IMR-90 (cell line): Measurements from ENCODE around the gene MAML2. TPM values are rescaled to one million over a fixed set of nuclear protein-coding genes. Genes with fewer than 3 reads are reported as not detected.

Source experiments
- ATAC-seq: fragments of 200-7000 bp; cut with Tn5 transposase; 2 replicates; pipeline ENCODE4 v1.9.1; 2020; ENCODE audit warnings: low read depth, mild to moderate bottlenecking, moderate library complexity
- BruUV-seq: library from RNA; stranded (reverse); fragments of 400-500 nt; replicated peaks from 2 replicates; lab custom pipeline; 2021; lab: Mats Ljungman, UMichigan
- CTCF ChIA-PET: fragments of 300-600 bp; formaldehyde crosslinking; extraction: SDS; loops from one replicate; lab custom pipeline; 2021; ENCODE audit warnings: antibody characterized with exemption; lab: Yijun Ruan, JAX
- POLR2A ChIA-PET: fragments of 300-600 bp; sonication (Branson Sonifier 250); formaldehyde crosslinking; loops from one replicate; lab custom pipeline; 2022; ENCODE audit warnings: antibody characterized with exemption; ENCODE audit not compliant: unreplicated experiment; lab: Charles Lee
- DNase-seq: peaks from one replicate; pipeline ENCODE4 v3.0.0; 2013
- H2AFZ ChIP-seq: replicated peaks from 2 replicates; pipeline ENCODE3; 2013; ENCODE audit warnings: low read length, mild to moderate bottlenecking; ENCODE audit not compliant: poor library complexity
- H2AK5ac ChIP-seq: 2 replicates; pipeline ENCODE4 v1.6.1; 2013; ENCODE audit warnings: low read depth, low read length, inconsistent platforms
- H2AK9ac ChIP-seq: replicated peaks from 2 replicates; pipeline ENCODE3; 2013; ENCODE audit warnings: mild to moderate bottlenecking, low read depth, low read length, moderate library complexity; ENCODE audit not compliant: poor library complexity
- H2BK120ac ChIP-seq: 2 replicates; pipeline ENCODE4 v1.6.1; 2013; ENCODE audit warnings: low read depth, low read length, inconsistent platforms
- H2BK15ac ChIP-seq: 3 replicates; pipeline ENCODE4 v1.6.1; 2013; ENCODE audit warnings: low read depth, low read length, inconsistent platforms
- H2BK20ac ChIP-seq: 2 replicates; pipeline ENCODE4 v1.6.1; 2013; ENCODE audit warnings: low read depth, mild to moderate bottlenecking, inconsistent platforms, low read length, moderate library complexity
- H2BK5ac ChIP-seq: 2 replicates; pipeline ENCODE4 v1.6.1; 2013; ENCODE audit warnings: mild to moderate bottlenecking, low read depth, low read length, inconsistent platforms; ENCODE audit not compliant: poor library complexity, severe bottlenecking
- H3K14ac ChIP-seq: replicated peaks from 2 replicates; pipeline ENCODE4 v1.6.1; 2013; ENCODE audit warnings: low read depth, low read length, inconsistent platforms
- H3K18ac ChIP-seq: 2 replicates; pipeline ENCODE4 v1.6.1; 2013; ENCODE audit warnings: low read depth, low read length, control low read depth
- H3K23ac ChIP-seq: 2 replicates; pipeline ENCODE4 v1.6.1; 2013; ENCODE audit warnings: low read depth, low read length, inconsistent platforms
- H3K27ac ChIP-seq: 2 replicates; pipeline ENCODE4 v1.5.1; 2013; ENCODE audit warnings: mild to moderate bottlenecking, control low read depth, low read length; ENCODE audit not compliant: insufficient read depth
- H3K27me3 ChIP-seq: 2 replicates; pipeline ENCODE4 v1.6.1; 2013; ENCODE audit warnings: low read length; ENCODE audit not compliant: control insufficient read depth, insufficient read depth
- H3K36me3 ChIP-seq: 2 replicates; pipeline ENCODE4 v1.6.1; 2013; ENCODE audit warnings: low read length, mixed read lengths; ENCODE audit not compliant: control insufficient read depth, insufficient read depth
- H3K4ac ChIP-seq: 2 replicates; pipeline ENCODE4 v1.6.1; 2013; ENCODE audit warnings: low read depth, low read length, inconsistent platforms
- H3K4me1 ChIP-seq: 2 replicates; pipeline ENCODE4 v1.6.1; 2013; ENCODE audit warnings: low read length, mixed read lengths; ENCODE audit not compliant: control insufficient read depth, insufficient read depth
- H3K4me2 ChIP-seq: 2 replicates; pipeline ENCODE4 v1.6.1; 2013; ENCODE audit warnings: low read depth, mild to moderate bottlenecking, control low read depth, low read length, moderate library complexity
- H3K4me3 ChIP-seq: 2 replicates; pipeline ENCODE4 v1.5.1; 2013; ENCODE audit warnings: low read depth, mild to moderate bottlenecking, control low read depth, low read length, moderate library complexity; ENCODE audit not compliant: insufficient read depth
- H3K56ac ChIP-seq: 2 replicates; pipeline ENCODE4 v1.6.1; 2013; ENCODE audit warnings: low read length, inconsistent platforms; ENCODE audit not compliant: insufficient read depth; ENCODE audit errors: extremely low read depth
- H3K79me1 ChIP-seq, 2 experiments: 2 replicates each; pipeline ENCODE4 v1.6.1; 2013; ENCODE audit warnings: low read length in 2 of 2, inconsistent platforms in 1 of 2, low read depth in 1 of 2
- H3K9ac ChIP-seq: 2 replicates; pipeline ENCODE4 v1.6.1; 2013; ENCODE audit warnings: low read depth, low read length, control low read depth
- H3K9me1 ChIP-seq: 2 replicates; pipeline ENCODE4 v1.6.1; 2013; ENCODE audit warnings: low read length, inconsistent platforms; ENCODE audit not compliant: insufficient read depth
- H3K9me3 ChIP-seq: 2 replicates; pipeline ENCODE4 v1.6.1; 2013; ENCODE audit warnings: low read length; ENCODE audit not compliant: control insufficient read depth, insufficient read depth
- H4K20me1 ChIP-seq: 2 replicates; pipeline ENCODE4 v1.6.1; 2013; ENCODE audit warnings: low read length, inconsistent platforms; ENCODE audit not compliant: insufficient read depth
- H4K5ac ChIP-seq: 2 replicates; pipeline ENCODE4 v1.6.1; 2013; ENCODE audit warnings: mild to moderate bottlenecking, low read depth, low read length, control low read depth
- H4K8ac ChIP-seq, 2 experiments: 2 replicates each; pipeline ENCODE4 v1.6.1; 2013; ENCODE audit warnings: low read depth in 2 of 2, low read length in 2 of 2, control low read depth in 1 of 2, inconsistent platforms in 1 of 2
- H4K91ac ChIP-seq: 2 replicates; pipeline ENCODE4 v1.6.1; 2013; ENCODE audit warnings: low read depth, low read length, inconsistent platforms; ENCODE audit not compliant: insufficient read depth
- BHLHE40 ChIP-seq: fragments of 150-350 bp; IDR thresholded peaks from 2 replicates; pipeline ENCODE4 v1.6.1; 2016; ENCODE audit warnings: mild to moderate bottlenecking, low read depth, low read length
- CEBPB ChIP-seq: IDR thresholded peaks from 2 replicates; pipeline ENCODE4 v1.6.1; 2012; ENCODE audit warnings: low read depth, low read length, improper control_type of control experiment
- CHD1 ChIP-seq: IDR thresholded peaks from 2 replicates; pipeline ENCODE4 v1.6.1; 2012; ENCODE audit warnings: low read depth, low read length, improper control_type of control experiment
- CTCF ChIP-seq: conservative IDR thresholded peaks from 2 replicates; pipeline ENCODE4 v1.5.1; 2012; ENCODE audit warnings: mild to moderate bottlenecking, low read depth, low read length, improper control_type of control experiment
- FOS ChIP-seq: fragments of 150-350 bp; IDR thresholded peaks from 2 replicates; pipeline ENCODE4 v1.6.1; 2016; ENCODE audit warnings: low read depth, low read length
- MAFK ChIP-seq: IDR thresholded peaks from 2 replicates; pipeline ENCODE4 v1.6.1; 2012; ENCODE audit warnings: low read depth, low read length, improper control_type of control experiment
- MAZ ChIP-seq: IDR thresholded peaks from 2 replicates; pipeline ENCODE4 v1.6.1; 2012; ENCODE audit warnings: low read depth, mild to moderate bottlenecking, low read length, improper control_type of control experiment, moderate library complexity, borderline replicate concordance
- MXI1 ChIP-seq: IDR thresholded peaks from 2 replicates; pipeline ENCODE4 v1.6.1; 2012; ENCODE audit warnings: low read depth, mild to moderate bottlenecking, low read length, moderate library complexity, borderline replicate concordance
- NFE2L2 ChIP-seq: fragments of 150-350 bp; IDR thresholded peaks from 2 replicates; pipeline ENCODE4 v1.6.1; 2016; ENCODE audit warnings: low read depth, mild to moderate bottlenecking, low read length
- POLR2A ChIP-seq: IDR thresholded peaks from 2 replicates; pipeline ENCODE4 v1.6.1; 2012; ENCODE audit warnings: mild to moderate bottlenecking, low read depth, low read length
- RAD21 ChIP-seq: IDR thresholded peaks from 2 replicates; pipeline ENCODE4 v1.6.1; 2012; ENCODE audit warnings: low read length, improper control_type of control experiment
- RCOR1 ChIP-seq: IDR thresholded peaks from 2 replicates; pipeline ENCODE4 v1.6.1; 2012; ENCODE audit warnings: mild to moderate bottlenecking, low read length, improper control_type of control experiment; ENCODE audit not compliant: insufficient replicate concordance
- RFX5 ChIP-seq: IDR thresholded peaks from 2 replicates; pipeline ENCODE4 v1.8.0; 2012; ENCODE audit warnings: low read depth, mild to moderate bottlenecking, low read length, moderate library complexity
- SMC3 ChIP-seq: fragments of 150-350 bp; IDR thresholded peaks from 2 replicates; pipeline ENCODE4 v1.6.1; 2016; ENCODE audit warnings: low read depth, mild to moderate bottlenecking, antibody characterized with exemption, low read length, moderate library complexity
- USF2 ChIP-seq: fragments of 150-350 bp; IDR thresholded peaks from 2 replicates; pipeline ENCODE4 v1.6.1; 2017; ENCODE audit warnings: mild to moderate bottlenecking, antibody characterized with exemption, low read length, low read depth
- WGBS, 2 experiments: methylation state at CpG; one replicate each; pipeline versions ENCODE4 v1.1.5 to v1.1.7; 2013; ENCODE audit warnings: missing lambda C conversion rate in 2 of 2; ENCODE audit not compliant: insufficient read length in 1 of 2; ENCODE audit errors: extremely low coverage in 2 of 2; 5-methylcytosine and 5-hydroxymethylcytosine counted together
- dilution Hi-C: fragments of 300-500 bp; cut with HindIII; formaldehyde crosslinking; loops from one replicate; pipeline ENCODE4 v1.14.3; 2018; ENCODE audit warnings: low sequenced_read_pairs; ENCODE audit not compliant: unreplicated experiment
- in situ Hi-C: fragments of 300-500 bp; cut with MboI; formaldehyde crosslinking; loops from 3 replicates; pipeline ENCODE4 v1.14.3; 2019; ENCODE audit warnings: low sequenced_read_pairs, inconsistent platforms, mixed read lengths
- intact Hi-C: fragments of 100-400 bp; cut with micrococcal nuclease; formaldehyde crosslinking; loops from 2 replicates; pipeline ENCODE4 v1.10.0; 2022
- polyA plus RNA-seq, 3 experiments: library from polyadenylated mRNA; depleted of rRNA; stranded (reverse); fragments of >200 nt; gene quantifications; 2 replicates each; pipeline ENCODE4 v1.2.3, GENCODE V29; 2012; ENCODE audit warnings: low replicate concordance in 1 of 3
- total RNA-seq: library from RNA; depleted of rRNA; stranded (reverse); fragments of >200 nt; gene quantifications from 2 replicates; pipeline ENCODE4 v1.2.3, GENCODE V29; 2012
- TF ChIP-seq, protein P1 (sequence below): fragments of 150-350 bp; IDR thresholded peaks from 2 replicates; pipeline ENCODE4 v1.6.1; 2016; ENCODE audit warnings: low read depth, mild to moderate bottlenecking, low read length, moderate library complexity, borderline replicate concordance

MAML2 gene
- total and polyA plus RNA-seq, 2 of the 4 experiments (the other 2 are of a cell fraction) = 15.0 to 19.5 TPM

DNA sequence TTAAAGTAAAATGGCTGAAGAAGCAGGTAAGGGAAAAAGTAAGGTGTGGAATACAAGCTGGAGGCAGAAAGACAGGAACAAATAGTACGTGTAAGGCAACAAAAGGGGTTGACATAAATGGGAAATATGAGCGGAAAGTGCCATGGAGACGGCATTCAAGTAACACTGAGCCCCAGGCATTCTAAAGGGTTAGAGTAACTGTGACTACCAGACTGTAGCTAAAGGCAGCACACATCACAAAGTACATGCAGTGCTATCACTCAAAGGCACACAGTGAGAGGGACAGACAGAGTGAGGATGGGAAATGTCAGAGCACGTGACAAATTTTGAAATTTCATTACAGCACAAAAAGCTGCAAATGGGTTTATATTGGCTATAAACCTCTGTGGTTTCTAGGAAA, 13.9 kb upstream of the MAML2 start:
- no peaks in the 10 kb centered on the region for H3K4me1 ChIP-seq
- WGBS, 2 experiments = 91% methylated on average over 2 of the region's 4 CpGs; no CpG with 5 or more reads in 1 of the 2 experiments
- in situ Hi-C loops (no loop called here), intact Hi-C loops (no loop called here), dilution Hi-C loops (loop anchor here (25.0 kb wide), 1 partner anchor 320 kb away; no protein-coding TSS in a partner anchor)
- H3K4me2 ChIP-seq = no peak overlapping the region
- H3K4me3 ChIP-seq = no peak overlapping the region
- H2AFZ ChIP-seq = no peak overlapping the region
- H2BK120ac ChIP-seq = no peak overlapping the region
- no peak overlapping the region for H4K5ac ChIP-seq
- H3K14ac ChIP-seq = no peak overlapping the region
- no peak for ATAC-seq
- H2AK5ac ChIP-seq = no peak overlapping the region
- H3K27ac ChIP-seq = no peak overlapping the region
- H2BK5ac ChIP-seq = no peak overlapping the region
- no peak for TF ChIP-seq CHD1
- TF ChIP-seq CTCF = no peak
- TF ChIP-seq MAZ = no peak
- TF ChIP-seq BHLHE40 = no peak
- no peak for TF ChIP-seq SMC3
- no peak for TF ChIP-seq RCOR1
- no peak for TF ChIP-seq MAFK
- no peak for TF ChIP-seq USF2
- TF ChIP-seq POLR2A = no peak
- TF ChIP-seq RAD21 = no peak
- no peak for TF ChIP-seq CEBPB
- no peak for TF ChIP-seq RFX5
- TF ChIP-seq MXI1 = no peak
- TF ChIP-seq, protein P1, sequence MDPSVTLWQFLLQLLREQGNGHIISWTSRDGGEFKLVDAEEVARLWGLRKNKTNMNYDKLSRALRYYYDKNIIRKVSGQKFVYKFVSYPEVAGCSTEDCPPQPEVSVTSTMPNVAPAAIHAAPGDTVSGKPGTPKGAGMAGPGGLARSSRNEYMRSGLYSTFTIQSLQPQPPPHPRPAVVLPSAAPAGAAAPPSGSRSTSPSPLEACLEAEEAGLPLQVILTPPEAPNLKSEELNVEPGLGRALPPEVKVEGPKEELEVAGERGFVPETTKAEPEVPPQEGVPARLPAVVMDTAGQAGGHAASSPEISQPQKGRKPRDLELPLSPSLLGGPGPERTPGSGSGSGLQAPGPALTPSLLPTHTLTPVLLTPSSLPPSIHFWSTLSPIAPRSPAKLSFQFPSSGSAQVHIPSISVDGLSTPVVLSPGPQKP = no peak
- TF ChIP-seq NFE2L2 = no peak
- no peak for TF ChIP-seq FOS
- no peaks in the 10 kb centered on the region for H3K27me3 ChIP-seq
- H3K79me1 ChIP-seq = peaks cover 0 to 5% of the 10 kb centered on the region in 2 experiments; a peak in 1 of 4 replicates
- peaks cover 8% of the 10 kb centered on the region for H3K36me3 ChIP-seq
- no peak overlapping the region for H2BK20ac ChIP-seq
- BruUV-seq = no TSS peak
- no peak overlapping the region for H3K18ac ChIP-seq
- H4K20me1 ChIP-seq = no peaks in the 10 kb centered on the region
- H3K23ac ChIP-seq = no peak overlapping the region
- H3K9ac ChIP-seq = no peak overlapping the region
- H3K56ac ChIP-seq = no peak overlapping the region
- H3K9me1 ChIP-seq = peaks cover 6% of the 10 kb centered on the region; the same call in 1 of the 2 replicates
- POLR2A ChIA-PET = no interaction called here
- CTCF ChIA-PET = interaction anchor here (1.6 kb wide), 1 partner anchor 13 kb away, joined by 6 read pairs; the partner anchor contains the start of gene MAML2
- H3K4ac ChIP-seq = no peak overlapping the region
- no peaks in the 10 kb centered on the region for H3K9me3 ChIP-seq
- no peak overlapping the region for H4K91ac ChIP-seq
- no peak for DNase-seq
- no peak overlapping the region for H4K8ac ChIP-seq
- no peak overlapping the region for H2AK9ac ChIP-seq
- H2BK15ac ChIP-seq = no peak overlapping the region
